Measurements from ENCODE around the gene ANKMY1. TPM values are rescaled to one million over a fixed set of nuclear protein-coding genes. Genes with fewer than 3 reads are reported as not detected.
A peak's percentile ranks its signal among the peaks of the same experiment; 100 is the strongest.

ANKMY1 gene
- total and polyA plus RNA-seq, 2 donors (not counting 1 experiment from before 2014, with no cell fraction given): 51.7 to 72.1 TPM

- H3K36me3 ChIP-seq (replicated peaks in 1 of 2; ENCODE audit: control extremely low read depth in 1 of 2, control insufficient read depth in 1 of 2, extremely low read depth in 1 of 2, insufficient read depth in 2 of 2, low read length in 1 of 2): peaks cover 0 to 15% of the 10 kb centered on the region in 2 experiments
- Mint-ChIP-seq H3K9me3 (ENCODE audit: insufficient read depth) (no peaks in the 10 kb centered on the region), H3K27ac (peak within 1 kb of the TSS; percentile 93), H3K4me1 (peaks cover 67% of the 10 kb centered on the region), H3K27me3 (no peaks in the 10 kb centered on the region), H3K4me3 (peak within 1 kb of the TSS; percentile 91)
- ATAC-seq (ENCODE audit: low read depth) (peak; percentile 35), DNase-seq (peak; percentile 79)
- peak within 1 kb of the TSS; percentile 46 to 76 (median 60) for H3K4me3 ChIP-seq (ENCODE audit: control extremely low read depth in 1 of 5, extremely low read depth in 1 of 5, insufficient read depth in 1 of 5, low read depth in 2 of 5, low read length in 4 of 5)
- H3K27ac ChIP-seq (ENCODE audit: low read length in 2 of 2): peak within 1 kb of the TSS; percentile 75 to 79
- peak within 1 kb of the TSS; percentile 98 for H3K4me2 ChIP-seq (replicated peaks; ENCODE audit: low read depth, low read length, poor library complexity, severe bottlenecking)
- POLR2A ChIA-PET: interaction anchor here (1.1 to 3.7 kb wide), 4 partner anchors 7 to 18 kb away, joined by 4 to 97 read pairs (median 18); partner anchors contain the start of gene CAPN10
- under 1% methylated on average over 106 of the region's 106 CpGs for WGBS (ENCODE audit: insufficient coverage)
- H3K27me3 ChIP-seq (replicated peaks in 1 of 4; ENCODE audit: control extremely low read depth in 1 of 4, control insufficient read depth in 3 of 4, insufficient read depth in 4 of 4, low read length in 3 of 4): no peaks in the 10 kb centered on the region
- H3K4me1 ChIP-seq (ENCODE audit: control insufficient read depth in 2 of 2, insufficient read depth in 2 of 2, low read length in 2 of 2): peaks cover 54 to 63% of the 10 kb centered on the region in 2 donors
- H3K9me3 ChIP-seq (ENCODE audit: control extremely low read depth in 1 of 3, control insufficient read depth in 2 of 3, insufficient read depth in 1 of 3, low read length in 2 of 3): no peaks in the 10 kb centered on the region
- H3K9ac ChIP-seq (ENCODE audit: low read length): peak within 1 kb of the TSS; percentile 81
- intact Hi-C loops (cut with micrococcal nuclease): loop anchor here (1.0 to 10.0 kb wide), 2 partner anchors 8 to 537 kb away; partner anchors contain the start of genes DUSP28 and MTERF4
- peaks cover 69% of the 10 kb centered on the region for H3K79me2 ChIP-seq (ENCODE audit: control insufficient read depth, insufficient read depth, low read length)
- CTCF ChIA-PET: interaction anchor here (0.7 to 7.8 kb wide), 6 partner anchors 11 to 54 kb away, joined by 4 to 126 read pairs (median 9); partner anchors contain the start of genes ANKMY1 and CAPN10
- H2AFZ ChIP-seq (ENCODE audit: insufficient read depth, low read depth, low read length, poor library complexity, severe bottlenecking): peak within 1 kb of the TSS; percentile 77
- peaks cover 51% of the 10 kb centered on the region for H4K20me1 ChIP-seq (ENCODE audit: control insufficient read depth, insufficient read depth, low read length, poor library complexity, severe bottlenecking)
- TF ChIP-seq EZH2 (IDR thresholded peaks at IDR 0.05; ENCODE audit: borderline replicate concordance, insufficient read depth, low read depth, low read length, poor library complexity, severe bottlenecking): no peak
- no peak for TF ChIP-seq CTCF (IDR thresholded peaks at IDR 0.05)
These were observed 10.3 kb upstream of the ANKMY1 start, which contains the start of gene RNPEPL1 for GRCh38 chr2:240567872-240568677. Gene RNPEPL1 (plus strand): TSS chr2:240568484. CDS start chr2:240568587, 103 bp downstream.
